ENCODE measurements around the gene DCHS1. TPM values are rescaled to one million over a fixed set of nuclear protein-coding genes. Genes with fewer than 3 reads are reported as not detected.
A peak's percentile ranks its signal among the peaks of the same experiment; 100 is the strongest.

Gene DCHS1
- total and polyA plus RNA-seq, 9 of the 15 experiments (the other 6 are each of a cell fraction or from before 2014, with no cell fraction given) = 0.04 to 0.49 (median 0.14) TPM; not detected in 2

GRCh38 chr11:6612213-6613041 lies 43.2 kb downstream of the DCHS1 start, which contains the start of gene TAF10 (continued):
- peak in 1 of 2 experiments; percentile 91; a peak in 2 of 4 replicates for TF ChIP-seq ZNF639 (CRISPR knock-in tag; conservative IDR thresholded peaks at IDR 0.05 in 1 of 2, IDR thresholded peaks at IDR 0.05 in 1 of 2)

DNA sequence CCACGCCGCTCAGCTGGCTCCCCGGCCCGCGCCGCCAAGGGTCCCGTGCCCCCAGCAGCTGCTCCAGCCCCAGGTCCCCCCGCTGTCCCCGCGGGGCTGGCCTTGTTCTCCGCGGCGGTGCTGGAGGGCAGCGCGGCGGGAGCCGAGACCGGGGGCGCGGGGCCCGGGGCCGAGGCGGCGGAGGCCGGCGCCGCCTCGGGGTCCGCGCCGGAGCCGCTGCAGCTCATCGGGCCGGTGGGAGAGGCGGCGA lies 43.7 kb downstream of the DCHS1 start:
- peaks cover 31% of the 10 kb centered on the region for H3K79me2 ChIP-seq (ENCODE audit: control insufficient read depth, insufficient read depth, low read length)
- in situ Hi-C loops (cut with MboI) = no loop called here
- no peaks in the 10 kb centered on the region for H3K27me3 ChIP-seq (ENCODE audit: control insufficient read depth in 2 of 2, insufficient read depth in 2 of 2, low read length in 2 of 2)
- intact Hi-C loops (cut with micrococcal nuclease) = loop anchor here (2.0 kb wide), 1 partner anchor 71 kb away; the partner anchor contains the start of gene MRPL17
- H3K9me1 ChIP-seq (ENCODE audit: control insufficient read depth, insufficient read depth, low read length) = no peaks in the 10 kb centered on the region
- H3K4me1 ChIP-seq (replicated peaks in 1 of 2; ENCODE audit: control insufficient read depth in 2 of 2, insufficient read depth in 2 of 2, low read length in 2 of 2) = peaks cover 25 to 28% of the 10 kb centered on the region in 2 experiments
- H3K27ac ChIP-seq (ENCODE audit: extremely low read depth, low read depth, low read length) = peak overlapping the region; percentile 96
- POLR2A ChIA-PET = interaction anchor here (0.6 to 2.1 kb wide), 15 partner anchors 10 to 666 kb away, joined by 3 to 12 read pairs (median 3); partner anchors contain the start of gene MRPL17
- 0 out of 2 replicates have a peak overlapping the region, but pooled peaks have one; percentile 98 for H2AFZ ChIP-seq (ENCODE audit: low read depth, low read length)
- H3K4me3 ChIP-seq = peak overlapping the region; percentile 81
- peak overlapping the region; percentile 99 for H3K4me2 ChIP-seq (ENCODE audit: insufficient read depth, low read length)
- CTCF ChIA-PET (ENCODE audit: low intra/inter-chr PET ratio) = no interaction called here
- peak overlapping the region; percentile 92 to 97; a peak in 3 of 4 replicates for H3K9ac ChIP-seq (ENCODE audit: insufficient read depth in 1 of 2, low read depth in 2 of 2, low read length in 2 of 2)
- BruUV-seq (replicated peaks) = no TSS peak
- H3K9me3 ChIP-seq (replicated peaks; ENCODE audit: control insufficient read depth, insufficient read depth, low read depth, low read length) = no peaks in the 10 kb centered on the region
- peaks cover 62% of the 10 kb centered on the region for H3K36me3 ChIP-seq (ENCODE audit: control insufficient read depth, insufficient read depth, low read length)
- FAIRE-seq (no peak), ATAC-seq (no peak), DNase-seq (ENCODE audit: extremely low read depth in 1 of 4, low spot score in 3 of 4) (no peak)
- 2% methylated on average over 15 of the region's 36 CpGs for WGBS (ENCODE audit: insufficient coverage, low coverage, missing lambda C conversion rate)
- H4K20me1 ChIP-seq (replicated peaks; ENCODE audit: control insufficient read depth, insufficient read depth, low read length) = no peaks in the 10 kb centered on the region
- TF ChIP-seq HNRNPH1 (optimal IDR thresholded peaks at IDR 0.05; ENCODE audit: low read depth, low read length) (no peak), RERE (CRISPR knock-in tag; IDR thresholded peaks at IDR 0.05; ENCODE audit: borderline replicate concordance) (0 out of 2 replicates have a peak, but pooled peaks have one; percentile 9), GTF2E2 (tag; IDR thresholded peaks at IDR 0.05) (peak; percentile 59; the same call in 1 of the 2 replicates), RBBP5 (IDR thresholded peaks at IDR 0.05; ENCODE audit: borderline replicate concordance, insufficient read depth, low read length, poor library complexity, severe bottlenecking) (peak; percentile 80)
- TF ChIP-seq, protein P1, sequence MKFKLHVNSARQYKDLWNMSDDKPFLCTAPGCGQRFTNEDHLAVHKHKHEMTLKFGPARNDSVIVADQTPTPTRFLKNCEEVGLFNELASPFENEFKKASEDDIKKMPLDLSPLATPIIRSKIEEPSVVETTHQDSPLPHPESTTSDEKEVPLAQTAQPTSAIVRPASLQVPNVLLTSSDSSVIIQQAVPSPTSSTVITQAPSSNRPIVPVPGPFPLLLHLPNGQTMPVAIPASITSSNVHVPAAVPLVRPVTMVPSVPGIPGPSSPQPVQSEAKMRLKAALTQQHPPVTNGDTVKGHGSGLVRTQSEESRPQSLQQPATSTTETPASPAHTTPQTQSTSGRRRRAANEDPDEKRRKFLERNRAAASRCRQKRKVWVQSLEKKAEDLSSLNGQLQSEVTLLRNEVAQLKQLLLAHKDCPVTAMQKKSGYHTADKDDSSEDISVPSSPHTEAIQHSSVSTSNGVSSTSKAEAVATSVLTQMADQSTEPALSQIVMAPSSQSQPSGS (CRISPR knock-in tag; IDR thresholded peaks at IDR 0.05) = no peak

Measured in K562 (cell line).